GM21619 (cell line): ENCODE results near the gene ZFAND2A.

Experiments used
- ATAC-seq: cut with Tn5 transposase; IDR thresholded peaks from one replicate; pipeline ENCODE4 v1.9.1; 2021; ENCODE audit not compliant: unreplicated experiment

The ZFAND2A gene

DNA sequence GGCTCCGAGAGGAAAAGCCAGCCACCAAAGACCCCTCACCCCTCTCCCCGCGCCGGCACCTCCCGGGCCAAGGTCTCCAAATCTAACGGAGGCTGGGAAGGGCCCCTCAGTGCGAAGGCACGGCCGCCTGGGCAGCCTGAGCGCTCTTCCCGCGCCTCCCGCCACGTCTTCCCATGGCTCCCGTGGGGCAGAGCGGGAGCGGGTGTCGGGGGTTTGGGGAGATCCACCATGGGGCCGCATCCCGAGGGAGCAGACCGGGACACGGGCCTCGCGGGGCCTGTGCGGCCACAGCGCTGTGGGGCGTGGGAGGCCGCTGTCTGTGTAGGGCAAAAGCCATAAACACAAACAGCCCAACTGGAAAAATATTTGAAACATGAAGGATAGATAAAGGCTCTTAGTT is 49.6 kb downstream of the ZFAND2A start:
- ATAC-seq = no peak

DNA sequence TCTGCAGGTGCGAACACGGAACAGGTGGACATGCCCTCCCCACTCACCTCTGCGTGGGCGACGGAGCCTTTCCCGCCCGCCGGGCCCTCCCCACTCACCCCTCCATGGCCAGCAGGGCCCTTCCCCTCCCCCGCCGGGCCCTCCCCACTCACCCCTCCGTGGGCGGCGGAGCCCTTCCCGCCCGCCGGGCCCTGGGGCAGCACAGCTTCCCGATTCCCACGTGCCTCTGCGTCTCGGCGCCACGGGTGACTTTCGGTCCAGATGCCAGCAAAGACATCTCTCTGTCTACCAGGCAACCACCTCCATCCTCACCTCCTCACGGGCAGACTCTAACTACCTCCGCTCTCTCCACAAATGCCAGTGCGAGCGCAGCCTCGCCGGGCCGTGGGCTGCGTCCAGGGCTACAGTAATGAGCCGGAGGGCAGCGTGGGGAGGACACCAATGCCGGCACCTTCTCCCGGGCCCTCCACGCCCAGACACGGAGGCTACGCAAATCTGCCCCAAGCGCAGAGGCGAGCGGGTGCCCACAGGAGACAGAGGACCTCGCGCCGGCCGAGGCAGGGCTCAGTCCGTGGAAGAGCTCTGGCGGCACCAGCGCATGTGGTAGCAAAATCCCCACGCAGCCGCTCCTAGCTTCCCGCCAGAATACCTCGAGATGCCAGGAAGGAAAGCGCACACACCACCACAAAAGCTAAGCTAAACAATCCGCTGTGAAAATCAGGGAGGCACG is 50.2 kb downstream of the ZFAND2A start:
- ATAC-seq = no peak

GRCh38 chr7:1108264-1108920 is 51.6 kb downstream of the ZFAND2A start:
- ATAC-seq = no peak

GRCh38 chr7:1106793-1107421 is 53.1 kb downstream of the ZFAND2A start:
- ATAC-seq = no peak

- no peak for ATAC-seq
These were observed 53.8 kb downstream of the ZFAND2A start for GRCh38 chr7:1106063-1106792.

GRCh38 chr7:1105189-1105588 is 54.8 kb downstream of the ZFAND2A start:
- ATAC-seq = peak; percentile 60

DNA sequence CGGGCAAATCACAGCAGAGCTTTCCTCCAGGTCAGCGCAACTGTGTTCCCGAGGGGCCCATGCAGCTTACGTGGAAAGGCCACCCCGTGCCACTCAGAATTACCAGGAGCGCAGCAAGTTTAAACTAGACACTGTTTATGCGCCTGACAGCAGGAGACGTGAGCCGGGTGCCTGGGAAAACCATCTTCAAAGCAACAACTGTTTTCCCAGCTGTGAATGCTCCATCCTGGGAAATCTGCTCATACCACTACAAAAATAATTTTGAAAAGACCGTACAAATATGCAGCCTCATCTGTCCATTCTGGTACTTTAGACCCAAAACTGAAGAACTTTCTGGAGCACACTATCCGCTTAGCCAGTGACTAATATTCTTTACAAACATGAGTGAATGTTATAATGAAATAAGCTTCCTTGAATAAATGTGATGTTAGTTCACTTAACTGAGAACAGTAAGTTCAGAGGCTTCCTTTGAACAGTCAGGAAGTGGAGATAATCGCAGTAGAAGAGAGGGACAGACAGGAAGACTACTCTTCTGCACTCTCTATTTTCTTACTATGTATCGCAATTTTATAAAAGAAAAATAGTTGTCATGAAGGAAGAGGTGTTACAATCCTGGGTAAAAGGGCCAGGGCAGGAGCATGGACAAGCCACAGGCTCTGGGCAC is 55.3 kb downstream of the ZFAND2A start:
- no peak for ATAC-seq

- no peak for ATAC-seq
These were observed 56.0 kb downstream of the ZFAND2A start for GRCh38 chr7:1103789-1104515.

DNA sequence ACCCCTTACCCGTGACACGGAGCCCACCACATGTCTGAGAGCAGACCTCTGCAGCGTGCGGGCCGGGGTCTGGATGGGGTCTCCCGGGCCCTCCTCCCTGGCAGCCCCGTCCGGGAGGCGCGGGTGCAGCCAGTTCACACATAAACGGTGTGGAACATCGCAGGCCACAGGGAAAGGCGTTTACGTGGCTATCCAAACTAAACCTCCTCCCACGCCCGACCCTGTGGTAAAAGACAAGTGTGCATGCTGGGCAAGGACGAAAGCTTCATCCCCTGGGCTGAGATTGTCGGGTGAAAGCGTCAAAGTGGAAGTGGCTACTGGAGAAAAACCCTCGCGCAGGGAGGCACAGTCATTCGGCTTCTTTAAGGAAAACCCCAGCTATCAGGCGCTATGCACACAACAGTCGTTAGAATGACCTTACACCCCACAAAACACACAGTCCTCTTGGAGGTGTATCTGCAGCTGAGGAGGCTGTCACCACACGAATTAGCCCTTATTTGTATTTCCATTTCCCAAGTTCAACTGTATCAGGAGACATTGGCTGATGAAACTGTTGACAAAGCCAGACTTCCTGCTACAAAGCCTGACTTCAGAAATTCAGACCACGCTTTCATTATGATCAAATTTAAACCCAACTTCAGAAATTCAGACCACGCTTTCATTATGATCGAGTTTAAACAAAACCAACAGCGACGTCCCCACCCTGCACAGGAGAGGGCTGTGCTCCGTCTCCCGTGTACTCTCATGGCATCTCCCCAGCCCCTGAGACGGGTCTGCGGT is 56.8 kb downstream of the ZFAND2A start:
- no peak for ATAC-seq
